Ovary (tissue), 9 donors: ENCODE data around the gene ABHD8. TPM values are rescaled to one million over a fixed set of nuclear protein-coding genes. Genes with fewer than 3 reads are reported as not detected.

Source experiments
- DNase-seq, 5 donors: peaks; one replicate each; pipeline ENCODE4 v3.0.0-alpha.2; 2019 to 2020
- H3K27ac ChIP-seq, 2 donors: fragments of 200-600 bp; one replicate each; pipeline versions ENCODE4 v1.5.1 to v1.8.0; 2019 to 2022
- H3K27me3 ChIP-seq: fragments of 200-600 bp; one replicate; pipeline ENCODE4 v1.8.0; 2022
- H3K36me3 ChIP-seq: fragments of 200-600 bp; sonication (generic); one replicate; pipeline ENCODE4 v1.5.1; 2019
- H3K4me1 ChIP-seq: one replicate; pipeline ENCODE4 v1.8.1; 2013; ENCODE audit warnings: mild to moderate bottlenecking, moderate library complexity; ENCODE audit not compliant: insufficient read depth
- H3K4me3 ChIP-seq: fragments of 200-600 bp; sonication (generic); one replicate; pipeline ENCODE4 v1.5.1; 2017
- H3K9me3 ChIP-seq, 2 donors: fragments of 200-600 bp in 1 of 2; sonication (generic) in 1 of 2; one replicate each; pipeline versions ENCODE4 v1.5.1 to v1.8.1; 2013 to 2019; ENCODE audit warnings: mild to moderate bottlenecking in 1 of 2, moderate library complexity in 1 of 2
- CTCF ChIP-seq, 3 donors: fragments of 450-650 bp in 2 of 3; fragments of 200-600 bp in 1 of 3; IDR thresholded peaks; one replicate each; pipeline versions ENCODE4 v1.5.1 to v1.8.0; 2016 to 2022; ENCODE audit warnings: antibody characterized with exemption in 3 of 3, mild to moderate bottlenecking in 1 of 3
- EP300 ChIP-seq: sonication (generic); formaldehyde crosslinking; IDR thresholded peaks from one replicate; pipeline ENCODE4 v1.6.1; 2017; ENCODE audit warnings: antibody characterized with exemption
- POLR2A ChIP-seq: fragments of 450-650 bp; IDR thresholded peaks from one replicate; pipeline ENCODE4 v1.6.1; 2017; ENCODE audit warnings: antibody characterized with exemption, mild to moderate bottlenecking, moderate library complexity
- WGBS, 3 donors: extraction: QIAGEN DNeasy Blood & Tissue Kit in 1 of 3; methylation state at CpG; one replicate each; pipeline versions ENCODE4 v1.1.5 to v1.1.7; 2013 to 2017; 5-methylcytosine and 5-hydroxymethylcytosine counted together
- intact Hi-C, 4 donors: fragments of 100-400 bp; cut with DNase I; formaldehyde crosslinking; loops; one replicate each; pipeline versions ENCODE4 v1.11.0 to v1.15.1; 2022 to 2023
- polyA plus RNA-seq, 2 donors: library from polyadenylated mRNA; stranded (reverse); fragments of 200-250 nt in 1 of 2; fragments of 350-450 nt in 1 of 2; fragmentation: Illumina TruSeq in 1 of 2; extraction: RNeasy Lipid Tissue Mini Kit (QIAGEN cat#74804) in 1 of 2; gene quantifications; one replicate each; pipeline ENCODE4 v1.2.3, GENCODE V29; 2013 to 2014
- total RNA-seq, 7 donors: library from RNA; depleted of rRNA in 2 of 7; stranded (reverse); fragments of >200 nt in 2 of 7; fragmentation: NEBNext Ultra II Directional in 3 of 7; extraction: Animal tissue kit (Norgen Biotek cat#: 25700) in 3 of 7; gene quantifications; one replicate each; pipeline versions ENCODE4 v1.1.0 to v1.2.4, GENCODE V29; 2016 to 2023
- donor health status: DM: no; HTN: no; CAD: no; lungs with moderate emphysema.
- donor health status: DM: no; HTN: no; CAD: no.
- donor health status: Bipolar disorder and iron deficiency.
- donor health status: DM: yes; HTN: yes; CAD: no.
- donor health status: DM: no; HTN: no; CAD: no.
- donor health status: DM: yes; HTN: yes; CAD: no.

ABHD8 gene
- total and polyA plus RNA-seq, 9 donors = 0.55 to 25.1 (median 15.3) TPM

GRCh38 chr19:17244618-17245534 is 58.3 kb downstream of the ABHD8 start:
- DNase-seq = peak; percentile 46 to 72 (median 59)
- Histone ChIP-seq H3K27ac (peak overlapping the region; percentile 19 to 46), H3K9me3 (no peaks in the 10 kb centered on the region), H3K27me3 (no peaks in the 10 kb centered on the region), H3K36me3 (no peaks in the 10 kb centered on the region), H3K4me1 (peaks cover 4% of the 10 kb centered on the region), H3K4me3 (peak overlapping the region; percentile 87)
- TF ChIP-seq CTCF (IDR thresholded peaks at IDR 0.05) = no peak
- TF ChIP-seq POLR2A = no peak
- no peak for TF ChIP-seq EP300
- intact Hi-C loops = no loop called here
- WGBS, 3 donors = 0 to 1% (median 1%) methylated on average over 9 to 100 of the region's 100 CpGs

GRCh38 chr19:17243830-17244617 is 59.2 kb downstream of the ABHD8 start:
- Histone ChIP-seq H3K36me3 (no peaks in the 10 kb centered on the region), H3K4me1 (peaks cover 4% of the 10 kb centered on the region), H3K4me3 (peak overlapping the region; percentile 87), H3K9me3 (no peaks in the 10 kb centered on the region), H3K27me3 (no peaks in the 10 kb centered on the region), H3K27ac (peak overlapping the region; percentile 19 to 46)
- WGBS, 3 donors = 1 to 14% (median 4%) methylated on average over 45 to 52 of the region's 52 CpGs
- no peak for TF ChIP-seq CTCF (IDR thresholded peaks at IDR 0.05)
- no peak for TF ChIP-seq EP300
- TF ChIP-seq POLR2A = no peak
- intact Hi-C loops = no loop called here
- DNase-seq = peak; percentile 34 to 75 (median 59)

- Histone ChIP-seq H3K27ac (peak overlapping the region in 1 of 2 donors; percentile 46), H3K27me3 (no peaks in the 10 kb centered on the region), H3K4me1 (peaks cover 4% of the 10 kb centered on the region), H3K9me3 (no peaks in the 10 kb centered on the region), H3K4me3 (peak overlapping the region; percentile 87), H3K36me3 (no peaks in the 10 kb centered on the region)
- TF ChIP-seq POLR2A = no peak
- no peak for TF ChIP-seq CTCF (IDR thresholded peaks at IDR 0.05)
- TF ChIP-seq EP300 = no peak
- no peak for DNase-seq
- 30 to 40% (median 40%) methylated on average over 6 to 8 of the region's 8 CpGs for WGBS, 3 donors
- intact Hi-C loops = no loop called here
Observed at GRCh38 chr19:17243211-17243829, 59.9 kb downstream of the ABHD8 start.
